ENCODE results near the gene TMEM91. TPM values are rescaled to one million over a fixed set of nuclear protein-coding genes. Genes with fewer than 3 reads are reported as not detected.

TMEM91 gene
- total and polyA plus RNA-seq, 2 of the 4 experiments (the other 2 are of a cell fraction), result 1.4 to 4.8 TPM

DNA sequence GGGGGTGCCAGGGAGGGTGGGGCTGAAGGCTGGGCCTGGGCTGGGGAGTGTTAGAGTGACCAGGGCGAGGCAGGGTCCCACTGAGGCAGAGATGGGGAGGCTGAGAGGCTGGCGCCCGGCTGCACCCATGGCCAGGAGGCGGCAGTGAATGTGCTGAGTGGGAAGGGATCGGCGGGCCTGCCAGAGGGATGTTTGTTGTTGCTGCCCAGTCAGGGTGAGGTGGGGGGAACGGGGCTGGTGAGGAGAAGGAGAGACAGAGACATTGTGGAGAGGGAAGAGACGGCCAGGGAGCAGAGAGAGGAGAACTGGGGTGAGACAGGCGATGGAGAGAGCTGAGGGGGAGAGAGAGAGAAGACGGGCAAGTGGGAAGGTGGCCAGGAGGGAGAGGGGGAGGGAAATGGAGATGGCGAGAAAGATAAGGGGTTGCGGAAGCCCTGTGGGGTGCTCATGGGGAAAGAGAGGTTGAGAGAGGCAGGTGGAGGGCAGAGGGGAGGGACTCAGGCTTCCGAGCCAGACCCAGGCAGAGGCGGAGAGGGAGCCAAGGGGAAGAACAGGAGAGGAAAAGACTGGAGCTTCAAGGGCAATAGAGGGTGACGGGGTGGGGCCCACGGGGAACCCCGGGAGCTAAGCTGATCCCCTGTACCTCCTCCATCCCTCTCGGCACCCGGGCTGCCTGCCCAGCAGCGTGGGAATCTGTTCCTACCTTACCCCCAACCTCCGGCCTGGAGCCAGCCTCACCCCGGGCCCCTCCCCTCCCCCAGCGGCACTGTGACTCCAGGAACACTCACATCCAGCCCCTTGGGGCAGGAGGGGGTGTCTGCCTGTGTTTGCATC lies 51.5 kb downstream of the TMEM91 start:
- peak overlapping the region; percentile 47; the same call in 1 of the 2 replicates for H3K4me2 ChIP-seq (ENCODE audit: low read depth, low read length)
- no peak overlapping the region for H2BK5ac ChIP-seq (ENCODE audit: low read depth, low read length, poor library complexity, severe bottlenecking)
- H3K9me3 ChIP-seq (ENCODE audit: control insufficient read depth, insufficient read depth, low read length), result no peaks in the 10 kb centered on the region
- no peaks in the 10 kb centered on the region for H3K9me1 ChIP-seq (ENCODE audit: insufficient read depth, low read length)
- dilution Hi-C loops (cut with HindIII; ENCODE audit: low sequenced_read_pairs, unreplicated experiment) (no loop called here), intact Hi-C loops (cut with micrococcal nuclease) (loop anchor here (10.0 kb wide), 1 partner anchor 223 kb away; no protein-coding TSS in a partner anchor), in situ Hi-C loops (cut with MboI; ENCODE audit: low sequenced_read_pairs) (no loop called here)
- 0 out of 2 replicates have a peak overlapping the region, but pooled peaks have one; percentile 6 for H3K9ac ChIP-seq (ENCODE audit: low read depth, low read length)
- no peak overlapping the region for H4K5ac ChIP-seq (ENCODE audit: low read depth, low read length)
- peak overlapping the region; percentile 3; the same call in 1 of the 2 replicates for H3K27ac ChIP-seq (ENCODE audit: insufficient read depth, low read length)
- no peaks in the 10 kb centered on the region for H3K27me3 ChIP-seq (ENCODE audit: control insufficient read depth, insufficient read depth, low read length)
- peaks cover 10% of the 10 kb centered on the region; the same call in 1 of the 2 replicates for H3K4me1 ChIP-seq (ENCODE audit: control insufficient read depth, insufficient read depth, low read length)
- H3K23ac ChIP-seq (ENCODE audit: low read depth, low read length), result no peak overlapping the region
- H2BK15ac ChIP-seq (ENCODE audit: low read depth, low read length), result no peak overlapping the region
- H3K36me3 ChIP-seq (ENCODE audit: control insufficient read depth, insufficient read depth, low read length), result peaks cover 32% of the 10 kb centered on the region
- no peaks in the 10 kb centered on the region for H3K79me1 ChIP-seq (ENCODE audit: low read depth in 1 of 2, low read length in 2 of 2)
- peak overlapping the region in 1 of 2 experiments; percentile 52; a peak in 1 of 4 replicates for H4K8ac ChIP-seq (ENCODE audit: low read depth in 2 of 2, low read length in 2 of 2)
- H3K4me3 ChIP-seq (ENCODE audit: insufficient read depth, low read depth, low read length), result no peak overlapping the region
- ATAC-seq (ENCODE audit: low read depth) (peak; percentile 43), DNase-seq (no peak)
- H4K20me1 ChIP-seq (ENCODE audit: insufficient read depth, low read length), result no peaks in the 10 kb centered on the region
- POLR2A ChIA-PET (ENCODE audit: unreplicated experiment), result no interaction called here
- TF ChIP-seq MXI1 (IDR thresholded peaks at IDR 0.05; ENCODE audit: borderline replicate concordance, low read depth, low read length), result no peak
- TF ChIP-seq RCOR1 (IDR thresholded peaks at IDR 0.05; ENCODE audit: insufficient replicate concordance, low read length), result no peak
- no peak for TF ChIP-seq NFE2L2 (IDR thresholded peaks at IDR 0.05; ENCODE audit: low read depth, low read length)
- no peak for TF ChIP-seq MAZ (IDR thresholded peaks at IDR 0.05; ENCODE audit: borderline replicate concordance, low read depth, low read length)
- TF ChIP-seq MAFK (IDR thresholded peaks at IDR 0.05; ENCODE audit: low read depth, low read length), result no peak
- no peak for TF ChIP-seq SMC3 (IDR thresholded peaks at IDR 0.05; ENCODE audit: low read depth, low read length)
- TF ChIP-seq, protein P1, sequence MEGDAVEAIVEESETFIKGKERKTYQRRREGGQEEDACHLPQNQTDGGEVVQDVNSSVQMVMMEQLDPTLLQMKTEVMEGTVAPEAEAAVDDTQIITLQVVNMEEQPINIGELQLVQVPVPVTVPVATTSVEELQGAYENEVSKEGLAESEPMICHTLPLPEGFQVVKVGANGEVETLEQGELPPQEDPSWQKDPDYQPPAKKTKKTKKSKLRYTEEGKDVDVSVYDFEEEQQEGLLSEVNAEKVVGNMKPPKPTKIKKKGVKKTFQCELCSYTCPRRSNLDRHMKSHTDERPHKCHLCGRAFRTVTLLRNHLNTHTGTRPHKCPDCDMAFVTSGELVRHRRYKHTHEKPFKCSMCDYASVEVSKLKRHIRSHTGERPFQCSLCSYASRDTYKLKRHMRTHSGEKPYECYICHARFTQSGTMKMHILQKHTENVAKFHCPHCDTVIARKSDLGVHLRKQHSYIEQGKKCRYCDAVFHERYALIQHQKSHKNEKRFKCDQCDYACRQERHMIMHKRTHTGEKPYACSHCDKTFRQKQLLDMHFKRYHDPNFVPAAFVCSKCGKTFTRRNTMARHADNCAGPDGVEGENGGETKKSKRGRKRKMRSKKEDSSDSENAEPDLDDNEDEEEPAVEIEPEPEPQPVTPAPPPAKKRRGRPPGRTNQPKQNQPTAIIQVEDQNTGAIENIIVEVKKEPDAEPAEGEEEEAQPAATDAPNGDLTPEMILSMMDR (conservative IDR thresholded peaks at IDR 0.05; ENCODE audit: low read depth, low read length), result no peak
- no peak for TF ChIP-seq CEBPB (IDR thresholded peaks at IDR 0.05; ENCODE audit: low read depth, low read length)
- no peak for TF ChIP-seq POLR2A (IDR thresholded peaks at IDR 0.05; ENCODE audit: low read depth, low read length)
- TF ChIP-seq RFX5 (IDR thresholded peaks at IDR 0.05; ENCODE audit: low read depth, low read length), result no peak
- no peak for TF ChIP-seq CHD1 (IDR thresholded peaks at IDR 0.05; ENCODE audit: low read depth, low read length)
- no peak for TF ChIP-seq FOS (IDR thresholded peaks at IDR 0.05; ENCODE audit: low read depth, low read length)
- TF ChIP-seq, protein P2, sequence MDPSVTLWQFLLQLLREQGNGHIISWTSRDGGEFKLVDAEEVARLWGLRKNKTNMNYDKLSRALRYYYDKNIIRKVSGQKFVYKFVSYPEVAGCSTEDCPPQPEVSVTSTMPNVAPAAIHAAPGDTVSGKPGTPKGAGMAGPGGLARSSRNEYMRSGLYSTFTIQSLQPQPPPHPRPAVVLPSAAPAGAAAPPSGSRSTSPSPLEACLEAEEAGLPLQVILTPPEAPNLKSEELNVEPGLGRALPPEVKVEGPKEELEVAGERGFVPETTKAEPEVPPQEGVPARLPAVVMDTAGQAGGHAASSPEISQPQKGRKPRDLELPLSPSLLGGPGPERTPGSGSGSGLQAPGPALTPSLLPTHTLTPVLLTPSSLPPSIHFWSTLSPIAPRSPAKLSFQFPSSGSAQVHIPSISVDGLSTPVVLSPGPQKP (IDR thresholded peaks at IDR 0.05; ENCODE audit: borderline replicate concordance, low read depth, low read length), result no peak
- peak overlapping the region; percentile 86 for H2AFZ ChIP-seq (replicated peaks; ENCODE audit: low read length, poor library complexity)
- H3K18ac ChIP-seq (ENCODE audit: low read depth, low read length), result no peak overlapping the region
- H2AK5ac ChIP-seq (ENCODE audit: low read depth, low read length), result peak overlapping the region; percentile 4; the same call in 1 of the 2 replicates
- WGBS, 2 experiments (ENCODE audit: extremely low coverage in 2 of 2, insufficient read length in 1 of 2), result 26% methylated on average over 6 of the region's 23 CpGs; no CpG with 5 or more reads in 1 of the 2 experiments
- no TSS peak for BruUV-seq (replicated peaks)
- H2AK9ac ChIP-seq (replicated peaks; ENCODE audit: low read depth, low read length, poor library complexity), result peak overlapping the region; percentile 82
- H2BK120ac ChIP-seq (ENCODE audit: low read depth, low read length), result no peak overlapping the region
- CTCF ChIA-PET, result no interaction called here
- H3K14ac ChIP-seq (replicated peaks; ENCODE audit: low read depth, low read length), result no peak overlapping the region
- H4K91ac ChIP-seq (ENCODE audit: insufficient read depth, low read depth, low read length), result no peak overlapping the region
- peak overlapping the region; percentile 10; the same call in 1 of the 2 replicates for H3K4ac ChIP-seq (ENCODE audit: low read depth, low read length)
- H3K56ac ChIP-seq (ENCODE audit: extremely low read depth, insufficient read depth, low read length), result no peak overlapping the region
- no peak overlapping the region for H2BK20ac ChIP-seq (ENCODE audit: low read depth, low read length)
